Rectal smooth muscle tissue (tissue), 1 donor: ENCODE measurements around the gene MARCHF9.

ENCODE experiments used
- H3K27ac ChIP-seq: one replicate; pipeline ENCODE4 v1.7.0; 2013; ENCODE audit warnings: low read depth, low read length, inconsistent platforms
- H3K27me3 ChIP-seq: one replicate; pipeline ENCODE4 v1.7.0; 2013; ENCODE audit warnings: low read length; ENCODE audit not compliant: control insufficient read depth, insufficient read depth
- H3K36me3 ChIP-seq: one replicate; pipeline ENCODE4 v1.7.0; 2013; ENCODE audit warnings: low read length; ENCODE audit not compliant: control insufficient read depth, insufficient read depth
- H3K4me1 ChIP-seq: one replicate; pipeline ENCODE4 v1.7.0; 2013; ENCODE audit warnings: low read length; ENCODE audit not compliant: control insufficient read depth, insufficient read depth
- H3K4me3 ChIP-seq: one replicate; pipeline ENCODE4 v1.7.0; 2013; ENCODE audit warnings: low read length
- H3K9ac ChIP-seq: one replicate; pipeline ENCODE4 v1.7.0; 2013; ENCODE audit warnings: low read length

Gene MARCHF9

DNA sequence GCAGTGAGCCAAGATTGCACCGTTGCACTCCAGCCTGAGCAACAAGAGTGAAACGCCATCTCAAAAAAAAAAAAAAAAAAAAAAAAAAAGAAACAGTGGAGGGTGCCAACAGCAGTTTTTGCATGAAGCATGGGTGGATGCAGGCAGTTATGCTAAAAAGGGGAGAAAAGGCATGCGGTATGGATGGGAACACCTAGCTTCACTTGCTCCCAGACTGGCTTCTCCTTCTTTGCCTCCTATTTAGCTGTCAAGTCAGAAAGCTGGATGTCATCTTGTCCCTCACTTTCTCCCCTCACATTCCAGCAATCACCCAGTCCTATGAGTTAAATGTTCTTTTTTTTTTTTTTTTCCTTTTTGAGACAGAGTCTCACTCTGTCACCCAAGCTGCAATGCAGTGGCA, 20.1 kb downstream of the MARCHF9 start:
- no peaks in the 10 kb centered on the region for H3K27me3 ChIP-seq
- H3K27ac ChIP-seq: no peak overlapping the region
- no peak overlapping the region for H3K4me3 ChIP-seq

GRCh38 chr12:57775563-57776246, 20.8 kb downstream of the MARCHF9 start:
- Histone ChIP-seq H3K36me3 (peaks cover 3% of the 10 kb centered on the region), H3K9ac (no peak overlapping the region), H3K27ac (no peak overlapping the region), H3K4me3 (no peak overlapping the region), H3K4me1 (peaks cover 3% of the 10 kb centered on the region), H3K27me3 (no peaks in the 10 kb centered on the region)

More for the DNA sequence above, 20.1 kb downstream of the MARCHF9 start:
- peaks cover 3% of the 10 kb centered on the region for H3K4me1 ChIP-seq
- no peaks in the 10 kb centered on the region for H3K36me3 ChIP-seq
- H3K9ac ChIP-seq: no peak overlapping the region

DNA sequence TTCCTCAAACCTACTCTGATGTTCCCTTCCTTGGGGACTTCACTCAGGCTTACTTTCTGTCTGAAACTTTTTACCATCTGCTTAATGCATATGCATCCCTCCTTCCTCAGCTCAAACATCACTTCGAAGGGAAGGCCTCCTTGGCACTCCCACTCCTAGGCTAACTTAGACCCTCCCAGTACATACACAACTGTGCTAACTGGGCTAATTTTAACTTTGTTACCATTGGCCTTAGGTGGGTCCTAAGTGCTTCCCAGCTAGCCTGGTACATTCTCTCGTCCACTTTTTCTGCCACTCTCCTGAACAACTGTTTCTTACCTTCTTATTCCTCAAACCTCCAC, 21.3 kb downstream of the MARCHF9 start:
- H3K9ac ChIP-seq: no peak overlapping the region
- peaks cover 2% of the 10 kb centered on the region for H3K4me1 ChIP-seq
- H3K27ac ChIP-seq: no peak overlapping the region
- no peaks in the 10 kb centered on the region for H3K27me3 ChIP-seq
- no peak overlapping the region for H3K4me3 ChIP-seq
- H3K36me3 ChIP-seq: peaks cover 3% of the 10 kb centered on the region

DNA sequence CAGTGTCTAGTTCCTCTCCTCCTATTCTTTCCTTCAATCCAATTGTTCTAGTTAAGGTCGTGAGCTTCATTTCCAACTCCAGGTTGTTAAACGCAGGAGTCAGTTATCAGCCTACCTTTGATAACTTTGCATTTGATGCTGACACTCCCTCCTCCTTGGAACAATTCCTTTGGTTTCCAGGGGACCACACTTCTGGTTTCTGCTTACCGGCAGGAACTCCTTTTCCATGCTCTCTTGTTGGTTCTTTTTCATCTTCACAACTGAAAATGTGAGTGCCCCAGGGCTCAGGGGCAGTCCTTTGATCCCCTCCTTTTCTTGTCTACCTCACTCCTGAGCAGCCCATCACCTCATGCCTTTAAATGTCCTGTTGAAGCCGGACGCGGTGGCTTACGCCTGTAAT, 22.5 kb downstream of the MARCHF9 start:
- no peaks in the 10 kb centered on the region for H3K27me3 ChIP-seq
- H3K36me3 ChIP-seq: peaks cover 3% of the 10 kb centered on the region
- no peak overlapping the region for H3K27ac ChIP-seq
- H3K4me1 ChIP-seq: no peaks in the 10 kb centered on the region
- H3K4me3 ChIP-seq: no peak overlapping the region
- H3K9ac ChIP-seq: no peak overlapping the region

DNA sequence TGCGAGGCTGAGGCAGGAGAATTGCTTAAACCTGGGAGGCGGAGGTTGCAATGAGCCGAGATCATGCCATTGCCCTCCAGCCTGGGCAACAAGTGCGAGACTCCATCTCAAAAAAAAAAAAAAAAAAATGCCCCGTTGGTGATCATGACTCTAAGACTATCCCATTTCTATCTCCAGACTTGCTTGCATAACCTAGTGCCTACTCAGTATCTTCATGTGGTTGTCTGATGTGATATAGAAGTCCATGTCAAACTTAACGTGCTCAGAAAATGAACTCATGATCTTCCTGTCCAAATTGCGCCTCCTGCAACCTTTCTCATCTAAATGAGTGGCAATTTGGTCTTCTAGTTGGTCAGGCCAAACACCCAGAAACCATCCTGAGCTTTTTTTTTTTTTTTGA, 23.0 kb downstream of the MARCHF9 start:
- H3K4me3 ChIP-seq: no peak overlapping the region
- peaks cover 3% of the 10 kb centered on the region for H3K36me3 ChIP-seq

GRCh38 chr12:57779736-57780135, 24.8 kb downstream of the MARCHF9 start:
- peaks cover 3% of the 10 kb centered on the region for H3K4me1 ChIP-seq
- H3K27ac ChIP-seq: no peak overlapping the region
- H3K27me3 ChIP-seq: no peaks in the 10 kb centered on the region
- no peak overlapping the region for H3K9ac ChIP-seq
- peaks cover 3% of the 10 kb centered on the region for H3K36me3 ChIP-seq
- H3K4me3 ChIP-seq: no peak overlapping the region

More for the DNA sequence above, 23.0 kb downstream of the MARCHF9 start:
- Histone ChIP-seq H3K27ac (no peak overlapping the region), H3K9ac (no peak overlapping the region), H3K27me3 (no peaks in the 10 kb centered on the region), H3K4me1 (no peaks in the 10 kb centered on the region)

DNA sequence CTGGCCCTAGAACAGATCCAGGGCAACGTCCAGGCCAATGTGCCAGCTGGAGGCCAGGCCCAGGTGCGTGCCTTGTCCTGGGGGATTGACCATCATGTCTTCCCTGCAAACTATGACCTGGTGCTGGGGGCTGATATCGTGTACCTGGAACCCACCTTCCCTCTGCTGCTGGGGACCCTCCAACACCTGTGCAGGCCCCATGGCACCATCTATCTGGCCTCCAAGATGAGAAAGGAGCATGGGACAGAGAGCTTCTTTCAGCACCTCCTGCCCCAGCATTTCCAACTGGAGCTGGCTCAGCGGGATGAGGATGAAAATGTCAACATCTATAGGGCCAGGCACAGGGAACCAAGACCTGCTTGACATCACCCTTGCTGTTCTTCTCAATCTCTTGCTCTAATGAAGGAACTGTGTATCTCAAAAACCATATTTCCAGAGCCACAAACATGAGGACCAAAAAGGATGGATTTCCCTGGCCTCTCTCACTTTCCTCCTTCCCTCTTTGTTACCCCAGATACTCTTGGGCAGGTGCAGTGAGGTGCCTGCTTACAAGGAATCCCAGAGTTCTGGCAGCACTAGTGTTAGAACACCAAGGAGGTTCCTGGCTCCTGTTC, 25.5 kb downstream of the MARCHF9 start:
- H3K4me1 ChIP-seq: peaks cover 3% of the 10 kb centered on the region
- H3K9ac ChIP-seq: no peak overlapping the region
- no peak overlapping the region for H3K27ac ChIP-seq

DNA sequence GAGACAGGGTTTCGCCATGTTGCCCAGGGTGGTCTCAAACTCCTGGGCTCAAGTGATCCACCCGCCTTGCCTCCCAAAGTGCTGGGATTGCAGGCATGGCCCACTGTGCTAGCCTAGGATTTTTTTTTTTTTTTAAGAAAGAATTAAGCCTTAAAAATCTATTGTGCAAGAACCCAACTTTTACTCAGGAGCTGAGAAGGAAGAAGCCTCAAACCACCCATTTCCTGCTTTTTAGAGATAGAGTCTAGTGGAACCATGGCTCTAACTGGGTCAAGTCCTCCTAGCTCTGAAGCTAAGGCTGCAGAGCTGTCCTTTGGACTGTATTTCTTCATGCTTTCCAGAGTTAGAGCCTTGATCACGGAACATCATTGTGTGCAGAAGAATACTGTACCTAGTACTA, 26.3 kb downstream of the MARCHF9 start:
- Histone ChIP-seq H3K27me3 (no peaks in the 10 kb centered on the region), H3K9ac (no peak overlapping the region), H3K36me3 (peaks cover 9% of the 10 kb centered on the region), H3K27ac (no peak overlapping the region), H3K4me3 (no peak overlapping the region), H3K4me1 (peaks cover 3% of the 10 kb centered on the region)

More for the DNA sequence above, 25.5 kb downstream of the MARCHF9 start:
- Histone ChIP-seq H3K27me3 (no peaks in the 10 kb centered on the region), H3K36me3 (peaks cover 3% of the 10 kb centered on the region), H3K4me3 (no peak overlapping the region)

GRCh38 chr12:57781801-57782200, 26.9 kb downstream of the MARCHF9 start:
- Histone ChIP-seq H3K36me3 (peaks cover 10% of the 10 kb centered on the region), H3K27ac (no peak overlapping the region), H3K27me3 (no peaks in the 10 kb centered on the region), H3K4me1 (peaks cover 3% of the 10 kb centered on the region), H3K4me3 (no peak overlapping the region), H3K9ac (no peak overlapping the region)

DNA sequence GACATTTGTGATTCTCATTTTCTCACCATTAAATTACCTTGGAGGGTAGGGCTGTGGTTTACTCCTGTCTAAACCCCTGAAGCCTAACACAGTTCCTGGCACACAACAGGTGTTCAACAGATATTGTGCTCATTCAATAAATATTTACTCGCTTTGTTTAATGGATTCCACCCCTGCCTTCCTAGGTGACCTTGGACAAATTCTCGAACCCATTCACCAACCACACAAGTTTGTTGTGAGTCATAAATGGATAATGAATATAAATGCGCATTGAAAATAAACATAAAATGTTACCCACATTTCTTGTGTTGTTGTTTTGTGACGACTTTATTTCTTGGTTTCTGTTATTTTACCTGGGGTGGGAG, 27.3 kb downstream of the MARCHF9 start:
- Histone ChIP-seq H3K36me3 (peaks cover 14% of the 10 kb centered on the region), H3K27ac (no peak overlapping the region), H3K4me1 (peaks cover 3% of the 10 kb centered on the region), H3K27me3 (no peaks in the 10 kb centered on the region), H3K4me3 (no peak overlapping the region), H3K9ac (no peak overlapping the region)

GRCh38 chr12:57782608-57783465, 27.9 kb downstream of the MARCHF9 start, which contains the start of gene TSFM:
TSS of gene TSFM (plus strand) at chr12:57782787. CDS start at chr12:57782802, 15 bp downstream.
- Histone ChIP-seq H3K36me3 (peaks cover 17% of the 10 kb centered on the region), H3K27me3 (no peaks in the 10 kb centered on the region), H3K4me1 (peaks cover 3% of the 10 kb centered on the region), H3K9ac (peak within 1 kb of the TSS; percentile 68), H3K27ac (peak within 1 kb of the TSS; percentile 64), H3K4me3 (peak within 1 kb of the TSS; percentile 99)

GRCh38 chr12:57783466-57783801, 28.5 kb downstream of the MARCHF9 start:
- no peaks in the 10 kb centered on the region for H3K27me3 ChIP-seq
- peaks cover 3% of the 10 kb centered on the region for H3K4me1 ChIP-seq
- no peak overlapping the region for H3K9ac ChIP-seq
- peaks cover 17% of the 10 kb centered on the region for H3K36me3 ChIP-seq
- H3K4me3 ChIP-seq: peak overlapping the region; percentile 99
- H3K27ac ChIP-seq: no peak overlapping the region
